HepG2 (cell line): Measurements from ENCODE around the gene TRMT1. TPM values are rescaled to one million over a fixed set of nuclear protein-coding genes. Genes with fewer than 3 reads are reported as not detected.

Experiments used
- ATAC-seq: fragments of 200-7000 bp; cut with Tn5 transposase; 3 replicates; pipeline ENCODE4 v1.9.1; 2020; ENCODE audit warnings: mild to moderate bottlenecking, moderate library complexity
- BruUV-seq: library from RNA; stranded (reverse); fragments of 400-500 nt; replicated peaks from 2 replicates; lab custom pipeline; 2021; lab: Mats Ljungman, UMichigan
- CTCF ChIA-PET: fragments of 300-600 bp; formaldehyde crosslinking; extraction: SDS; loops from one replicate; lab custom pipeline; 2021; ENCODE audit warnings: low total read pairs, inconsistent platforms, low intra/inter-chr PET ratio; lab: Yijun Ruan, JAX
- POLR2A ChIA-PET: fragments of 350-600 bp; sonication (Branson Sonifier 250); formaldehyde crosslinking; loops from one replicate; lab custom pipeline; 2020; ENCODE audit warnings: antibody characterized with exemption, inconsistent platforms; lab: Yijun Ruan, JAX
- DNase-seq: peaks from one replicate; pipeline ENCODE4 v3.0.0-alpha.2; 2015; ENCODE audit warnings: low spot score
- FAIRE-seq: peaks from 3 replicates; lab custom pipeline; 2011; peaks lifted over from hg19 to GRCh38; lab: Jason Lieb, UNC
- H2AFZ ChIP-seq: one replicate; pipeline ENCODE4 v1.6.1; 2011; ENCODE audit warnings: low read length, inconsistent platforms
- H3K27ac ChIP-seq: fragments of 300-600 bp; 3 replicates; pipeline ENCODE4 v1.8.0; 2011; ENCODE audit warnings: mixed run types, mild to moderate bottlenecking, mixed read lengths, low read length, inconsistent platforms; ENCODE audit not compliant: insufficient read depth; ENCODE audit errors: extremely low read length
- H3K27me3 ChIP-seq, 2 experiments: fragments of 200-600 bp in 1 of 2; 2 replicates in 1 of 2; 3 replicates in 1 of 2; pipeline versions ENCODE4 v1.6.0 to v1.8.0; 2011; ENCODE audit warnings: low read length in 2 of 2, mild to moderate bottlenecking in 2 of 2, moderate library complexity in 2 of 2, inconsistent platforms in 1 of 2; ENCODE audit not compliant: insufficient read depth in 2 of 2, control insufficient read depth in 1 of 2
- H3K36me3 ChIP-seq, 2 experiments: fragments of 200-600 bp in 1 of 2; replicated peaks in 1 of 2; 2 replicates in 1 of 2; 3 replicates in 1 of 2; pipeline versions ENCODE4 v1.5.1 to v1.8.0; 2011; ENCODE audit warnings: low read length in 2 of 2, inconsistent platforms in 1 of 2; ENCODE audit not compliant: insufficient read depth in 2 of 2, control insufficient read depth in 1 of 2
- H3K4me1 ChIP-seq: 2 replicates; pipeline ENCODE4 v1.5.1; 2012; ENCODE audit warnings: low read length, inconsistent platforms; ENCODE audit not compliant: insufficient read depth
- H3K4me2 ChIP-seq: 2 replicates; pipeline ENCODE4 v1.6.0; 2011; ENCODE audit warnings: low read depth, low read length, inconsistent platforms
- H3K4me3 ChIP-seq, 3 experiments: fragments of 200-600 bp in 1 of 3; sonication (generic), shearing (Covaris generic) in 1 of 3; replicated peaks in 1 of 3; 2 replicates each; pipeline ENCODE4 v1.5.1; 2011 to 2016; ENCODE audit warnings: low read length in 3 of 3, inconsistent platforms in 2 of 3, low read depth in 2 of 3, mild to moderate bottlenecking in 2 of 3, control low read depth in 1 of 3, mixed read lengths in 1 of 3; ENCODE audit not compliant: insufficient read depth in 1 of 3
- H3K79me2 ChIP-seq: one replicate; pipeline ENCODE4 v1.6.1; 2011; ENCODE audit warnings: low read length, inconsistent platforms; ENCODE audit not compliant: insufficient read depth
- H3K9ac ChIP-seq: 2 replicates; pipeline ENCODE4 v1.6.0; 2011; ENCODE audit warnings: mild to moderate bottlenecking, low read depth, low read length, inconsistent platforms; ENCODE audit not compliant: insufficient read depth
- H3K9me3 ChIP-seq: 2 replicates; pipeline ENCODE4 v1.5.1; 2012; ENCODE audit warnings: mild to moderate bottlenecking, low read length
- H4K20me1 ChIP-seq: 2 replicates; pipeline ENCODE4 v1.6.0; 2011; ENCODE audit warnings: inconsistent platforms, mild to moderate bottlenecking, low read length, moderate library complexity; ENCODE audit not compliant: insufficient read depth
- ATF1 ChIP-seq: IDR thresholded peaks from 2 replicates; pipeline ENCODE4 v1.6.1; 2016; ENCODE audit warnings: mild to moderate bottlenecking, control low read depth
- KMT2A ChIP-seq: sonication (generic); formaldehyde crosslinking; IDR thresholded peaks from 2 replicates; pipeline ENCODE4 v1.4.0; 2020; ENCODE audit warnings: missing genetic modification reagents
- NR2F6 ChIP-seq, 2 experiments: IDR thresholded peaks; 2 replicates each; pipeline ENCODE4 v1.6.1; 2016; ENCODE audit warnings: antibody characterized with exemption in 1 of 2, mild to moderate bottlenecking in 1 of 2
- ZNF484 ChIP-seq: sonication (generic); formaldehyde crosslinking; IDR thresholded peaks from 2 replicates; pipeline ENCODE4 v1.5.1; 2020; ENCODE audit warnings: mild to moderate bottlenecking, low read depth, missing genetic modification reagents, borderline replicate concordance
- WGBS: methylation state at CpG from one replicate; pipeline ENCODE4 v1.1.6; 2017; ENCODE audit warnings: low lambda C conversion rate; 5-methylcytosine and 5-hydroxymethylcytosine counted together
- in situ Hi-C: cut with HindIII; loops from 2 replicates; pipeline ENCODE4 v1.10.0; 2017; ENCODE audit warnings: low pct_unique_long_range_greater_than_20kb; ENCODE audit not compliant: extremely low pct_ligation_motif_present
- intact Hi-C: fragments of 100-400 bp; cut with micrococcal nuclease; formaldehyde crosslinking; loops from one replicate; pipeline ENCODE4 v1.10.0; 2022; ENCODE audit not compliant: unreplicated experiment
- polyA plus RNA-seq, 8 experiments: library from polyadenylated mRNA; depleted of rRNA in 3 of 8; stranded (reverse) in 7 of 8; unstranded in 1 of 8; fragments of >200 nt; fragmentation: Illumina TruSeq in 4 of 8; extraction: Trizol in 4 of 8; gene quantifications; 2 replicates each; pipeline versions ENCODE4 v1.2.1 to v1.2.3, GENCODE V29; 2011 to 2016; ENCODE audit warnings: low read depth in 4 of 8, missing spikeins in 1 of 8, mixed read lengths in 1 of 8; ENCODE audit not compliant: insufficient read depth in 1 of 8
- total RNA-seq, 5 experiments: library from RNA; depleted of rRNA; stranded (reverse); fragments of >200 nt; fragmentation: Illumina TruSeq; extraction: Trizol; gene quantifications; 2 replicates each; pipeline ENCODE4 v1.2.3, GENCODE V29; 2016; ENCODE audit warnings: low read depth in 1 of 5

TRMT1 gene
- total and polyA plus RNA-seq, 2 of the 13 experiments (the other 11 are each of a cell fraction or from before 2014, with no cell fraction given) = 35.5 to 44.1 TPM

- Histone ChIP-seq H3K79me2 (no peaks in the 10 kb centered on the region), H3K4me2 (no peak overlapping the region), H3K27me3 (no peaks in the 10 kb centered on the region), H3K9ac (no peak overlapping the region), H3K36me3 (peaks cover 5 to 18% of the 10 kb centered on the region in 2 experiments; a peak in 3 of 5 replicates), H3K4me1 (peaks cover 33% of the 10 kb centered on the region), H2AFZ (no peak overlapping the region), H3K27ac (no peak overlapping the region), H4K20me1 (no peaks in the 10 kb centered on the region; the same call in 1 of the 2 replicates), H3K9me3 (no peaks in the 10 kb centered on the region), H3K4me3 (no peak overlapping the region)
- FAIRE-seq (no peak), ATAC-seq (no peak), DNase-seq (no peak)
- no TSS peak for BruUV-seq
- POLR2A ChIA-PET = no interaction called here
- intact Hi-C loops (no loop called here), in situ Hi-C loops (loop anchor here (5.0 kb wide), 2 partner anchors 58 to 113 kb away; no protein-coding TSS in a partner anchor)
- CTCF ChIA-PET = no interaction called here
- no peak for TF ChIP-seq ZNF484 (CRISPR knock-in tag)
- 100% methylated on average over 9 of the region's 12 CpGs for WGBS
Measured at GRCh38 chr19:13089857-13090507, 26.6 kb downstream of the TRMT1 start.

- Histone ChIP-seq H3K9me3 (no peaks in the 10 kb centered on the region), H3K9ac (no peak overlapping the region), H3K79me2 (no peaks in the 10 kb centered on the region), H3K4me1 (peaks cover 32% of the 10 kb centered on the region), H3K27ac (no peak overlapping the region), H4K20me1 (no peaks in the 10 kb centered on the region; the same call in 1 of the 2 replicates), H3K36me3 (peaks cover 5 to 18% of the 10 kb centered on the region in 2 experiments; a peak in 3 of 5 replicates), H2AFZ (no peak overlapping the region), H3K27me3 (no peaks in the 10 kb centered on the region), H3K4me3 (no peak overlapping the region), H3K4me2 (no peak overlapping the region)
- intact Hi-C loops (no loop called here), in situ Hi-C loops (no loop called here)
- FAIRE-seq (no peak), ATAC-seq (peak; percentile 55; the same call in 2 of the 3 replicates), DNase-seq (peak; percentile 30)
- WGBS = 79% methylated on average over 3 of the region's 5 CpGs
- ChIA-PET CTCF (interaction anchor here (1.2 kb wide), 1 partner anchor 104 kb away, joined by 3 read pairs; no protein-coding TSS in a partner anchor), POLR2A (no interaction called here)
- TF ChIP-seq NR2F6 (IDR thresholded peaks at IDR 0.05) (no peak), NR2F6 (CRISPR knock-in tag; IDR thresholded peaks at IDR 0.05) (no peak), ATF1 (CRISPR knock-in tag) (no peak), KMT2A (no peak)
- BruUV-seq = no TSS peak
Measured at GRCh38 chr19:13089139-13089856, 27.2 kb downstream of the TRMT1 start.
